WERI-Rb-1 (cell line): ENCODE results near the gene CYB5R4.
"Not testable (repeated sequence)": the region's sequence is repeated elsewhere in the genome, so short reads cannot be mapped to it uniquely, and the experiment has no call there.

Experiments used
- DNase-seq: peaks from one replicate; pipeline ENCODE4 v3.0.0-alpha.2; 2020
- H3K27ac ChIP-seq: fragments of 250-450 bp; sonication (Bioruptor Pico); 2 replicates; pipeline ENCODE4 v1.5.1; 2020; ENCODE audit warnings: mild to moderate bottlenecking, moderate library complexity
- H3K27me3 ChIP-seq: fragments of 250-450 bp; sonication (Bioruptor Pico); 2 replicates; pipeline ENCODE4 v1.5.1; 2021; ENCODE audit warnings: mild to moderate bottlenecking, low read depth, moderate library complexity; ENCODE audit not compliant: insufficient read depth, severe bottlenecking
- H3K36me3 ChIP-seq: fragments of 250-450 bp; sonication (Bioruptor Pico); 2 replicates; pipeline ENCODE4 v1.5.1; 2020; ENCODE audit warnings: mild to moderate bottlenecking, moderate library complexity
- H3K4me3 ChIP-seq: 2 replicates; pipeline ENCODE4 v1.5.1; 2011; ENCODE audit warnings: low read depth, mild to moderate bottlenecking, control low read depth, low read length
- H3K9me3 ChIP-seq: fragments of 250-450 bp; sonication (Bioruptor Pico); 2 replicates; pipeline ENCODE4 v1.5.1; 2021; ENCODE audit warnings: mild to moderate bottlenecking, moderate library complexity; ENCODE audit not compliant: severe bottlenecking
- TF ChIP-seq, protein P1 (sequence below): IDR thresholded peaks from 2 replicates; pipeline ENCODE4 v1.5.1; 2011; ENCODE audit warnings: low read depth, mild to moderate bottlenecking, control low read depth, inconsistent platforms, low read length

The CYB5R4 gene

DNA sequence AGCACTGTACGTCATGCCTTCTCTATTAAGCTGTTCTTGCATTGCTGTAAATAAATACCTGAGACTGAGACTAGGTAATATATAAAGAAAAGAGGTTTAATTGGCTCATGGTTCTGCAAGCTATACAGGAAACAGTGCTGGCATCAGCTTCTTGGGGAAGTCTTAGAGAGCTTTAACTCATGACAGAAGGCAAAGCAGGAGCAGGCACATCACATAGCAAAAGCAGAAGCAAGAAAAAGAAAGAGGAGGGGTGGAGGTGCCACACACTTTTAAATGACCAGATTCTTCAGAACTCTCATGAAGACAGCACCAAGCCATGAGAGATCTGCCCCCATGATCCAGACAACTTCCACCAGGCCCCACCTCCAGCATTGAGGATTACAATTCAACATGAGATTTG lies 30.1 kb downstream of the CYB5R4 start:
- no peaks in the 10 kb centered on the region for H3K27me3 ChIP-seq
- no peaks in the 10 kb centered on the region for H3K9me3 ChIP-seq
- no peak for DNase-seq
- H3K4me3 ChIP-seq = no peak overlapping the region
- no peaks in the 10 kb centered on the region; the same call in 1 of the 2 replicates for H3K36me3 ChIP-seq
- H3K27ac ChIP-seq = no peak overlapping the region
- TF ChIP-seq, protein P1, sequence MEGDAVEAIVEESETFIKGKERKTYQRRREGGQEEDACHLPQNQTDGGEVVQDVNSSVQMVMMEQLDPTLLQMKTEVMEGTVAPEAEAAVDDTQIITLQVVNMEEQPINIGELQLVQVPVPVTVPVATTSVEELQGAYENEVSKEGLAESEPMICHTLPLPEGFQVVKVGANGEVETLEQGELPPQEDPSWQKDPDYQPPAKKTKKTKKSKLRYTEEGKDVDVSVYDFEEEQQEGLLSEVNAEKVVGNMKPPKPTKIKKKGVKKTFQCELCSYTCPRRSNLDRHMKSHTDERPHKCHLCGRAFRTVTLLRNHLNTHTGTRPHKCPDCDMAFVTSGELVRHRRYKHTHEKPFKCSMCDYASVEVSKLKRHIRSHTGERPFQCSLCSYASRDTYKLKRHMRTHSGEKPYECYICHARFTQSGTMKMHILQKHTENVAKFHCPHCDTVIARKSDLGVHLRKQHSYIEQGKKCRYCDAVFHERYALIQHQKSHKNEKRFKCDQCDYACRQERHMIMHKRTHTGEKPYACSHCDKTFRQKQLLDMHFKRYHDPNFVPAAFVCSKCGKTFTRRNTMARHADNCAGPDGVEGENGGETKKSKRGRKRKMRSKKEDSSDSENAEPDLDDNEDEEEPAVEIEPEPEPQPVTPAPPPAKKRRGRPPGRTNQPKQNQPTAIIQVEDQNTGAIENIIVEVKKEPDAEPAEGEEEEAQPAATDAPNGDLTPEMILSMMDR = no peak

DNA sequence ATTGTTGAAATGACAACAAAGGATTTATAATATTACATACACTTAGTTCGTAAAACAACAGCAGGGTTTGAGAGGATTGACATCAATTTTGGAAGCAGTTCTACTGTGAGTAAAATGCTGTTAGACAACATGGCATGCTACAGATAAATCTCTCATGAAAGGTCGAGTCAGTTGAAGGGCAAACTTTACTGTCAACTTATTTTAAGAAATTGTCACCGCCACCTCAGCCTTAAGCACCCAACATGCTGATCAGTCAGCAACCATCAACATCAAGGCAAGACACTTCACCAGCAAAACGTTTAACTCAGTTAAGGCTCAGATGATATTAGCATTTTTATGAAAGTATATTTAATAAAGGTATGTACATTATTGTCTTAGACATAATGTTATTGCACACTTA lies 31.0 kb downstream of the CYB5R4 start:
- no peak overlapping the region for H3K4me3 ChIP-seq
- no peak overlapping the region for H3K27ac ChIP-seq
- TF ChIP-seq, protein P1 = no peak
- H3K36me3 ChIP-seq = no peaks in the 10 kb centered on the region; the same call in 1 of the 2 replicates
- no peak for DNase-seq
- H3K9me3 ChIP-seq = no peaks in the 10 kb centered on the region
- H3K27me3 ChIP-seq = no peaks in the 10 kb centered on the region

GRCh38 chr6:83891586-83891985 lies 32.1 kb downstream of the CYB5R4 start:
- DNase-seq = no peak
- H3K27ac ChIP-seq = no peak overlapping the region
- H3K36me3 ChIP-seq = peaks cover 1% of the 10 kb centered on the region; the same call in 1 of the 2 replicates
- H3K4me3 ChIP-seq = no peak overlapping the region
- no peaks in the 10 kb centered on the region for H3K27me3 ChIP-seq
- TF ChIP-seq, protein P1 = no peak
- no peaks in the 10 kb centered on the region for H3K9me3 ChIP-seq

DNA sequence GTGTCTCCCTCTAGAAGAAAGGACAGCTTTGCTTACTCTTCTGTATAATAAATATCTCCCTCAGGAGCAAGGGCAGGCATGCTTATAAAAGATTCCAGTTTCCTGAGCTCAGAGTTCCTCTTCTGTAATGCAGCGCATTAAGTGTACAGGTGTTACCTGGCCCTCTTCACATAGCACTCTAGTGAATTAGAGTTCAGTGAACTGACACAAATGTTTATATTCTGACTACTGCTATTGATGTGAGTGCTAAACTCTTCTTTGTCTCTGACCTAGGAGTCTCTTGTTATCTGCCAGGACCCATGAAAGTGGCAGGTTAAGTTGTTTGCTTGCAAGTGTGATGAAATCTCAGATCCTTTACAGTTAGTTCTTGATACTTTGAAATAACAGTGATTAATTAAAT lies 33.5 kb downstream of the CYB5R4 start:
- H3K4me3 ChIP-seq = no peak overlapping the region
- peaks cover 2% of the 10 kb centered on the region; the same call in 1 of the 2 replicates for H3K36me3 ChIP-seq
- H3K9me3 ChIP-seq = no peaks in the 10 kb centered on the region
- TF ChIP-seq, protein P1 = no peak
- H3K27ac ChIP-seq = no peak overlapping the region
- H3K27me3 ChIP-seq = no peaks in the 10 kb centered on the region
- DNase-seq = no peak

DNA sequence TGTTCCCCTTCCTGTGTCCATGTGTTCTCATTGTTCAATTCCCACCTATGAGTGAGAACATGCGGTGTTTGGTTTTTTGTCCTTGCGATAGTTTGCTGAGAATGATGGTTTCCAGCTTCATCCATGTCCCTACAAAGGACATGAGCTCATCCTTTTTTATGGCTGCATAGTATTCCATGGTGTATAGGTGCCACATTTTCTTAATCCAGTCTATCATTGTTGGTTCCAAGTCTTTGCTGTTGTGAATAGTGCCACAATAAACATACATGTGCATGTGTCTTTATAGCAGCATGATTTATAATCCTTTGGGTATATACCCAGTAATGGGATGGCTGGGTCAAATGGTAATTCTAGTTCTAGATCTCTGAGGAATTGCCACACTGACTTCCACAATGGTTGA lies 37.6 kb downstream of the CYB5R4 start:
- H3K4me3 ChIP-seq, H3K36me3 ChIP-seq, H3K27ac ChIP-seq, DNase-seq, H3K27me3 ChIP-seq, H3K9me3 ChIP-seq: not testable (repeated sequence)

- Histone ChIP-seq H3K27ac (no peak overlapping the region), H3K27me3 (no peaks in the 10 kb centered on the region), H3K36me3 (0 out of 2 replicates have a peak, but pooled peaks cover under 1% of the 10 kb centered on the region), H3K9me3 (no peaks in the 10 kb centered on the region), H3K4me3 (no peak overlapping the region)
- DNase-seq = no peak
- TF ChIP-seq, protein P1 = no peak
Measured at GRCh38 chr6:83901624-83902023, 42.1 kb downstream of the CYB5R4 start.
